ENCODE results near the gene BCORL1.

The BCORL1 gene

GRCh38 chrX:130015181-130015580 is 32.7 kb downstream of the BCORL1 start:
- TF ChIP-seq SPI1 (IDR thresholded peaks at IDR 0.05; ENCODE audit: borderline replicate concordance, low read depth) (no peak), GABPA (IDR thresholded peaks at IDR 0.05; ENCODE audit: low read depth) (no peak), POLR2AphosphoS5 (IDR thresholded peaks at IDR 0.05; ENCODE audit: low read depth) (no peak), CTCF (IDR thresholded peaks at IDR 0.05; ENCODE audit: insufficient read depth, low read length) (no peak), REST (IDR thresholded peaks at IDR 0.05; ENCODE audit: insufficient replicate concordance, low read depth) (no peak)
- no peak for DNase-seq (ENCODE audit: low read depth in 1 of 2, low spot score in 1 of 2)
- Histone ChIP-seq H3K27me3 (ENCODE audit: insufficient read depth, poor library complexity, severe bottlenecking) (no peaks in the 10 kb centered on the region), H3K4me3 (replicated peaks; ENCODE audit: insufficient read depth, low read length) (no peak overlapping the region), H3K27ac (replicated peaks) (no peak overlapping the region)

- no peak overlapping the region for H3K27ac ChIP-seq (replicated peaks)
- no peak overlapping the region for H3K4me3 ChIP-seq (replicated peaks; ENCODE audit: insufficient read depth, low read length)
- no peak for DNase-seq (ENCODE audit: low read depth in 1 of 2, low spot score in 1 of 2)
- TF ChIP-seq SPI1 (IDR thresholded peaks at IDR 0.05; ENCODE audit: borderline replicate concordance, low read depth) (no peak), POLR2AphosphoS5 (IDR thresholded peaks at IDR 0.05; ENCODE audit: low read depth) (no peak), CTCF (IDR thresholded peaks at IDR 0.05; ENCODE audit: insufficient read depth, low read length) (no peak), GABPA (IDR thresholded peaks at IDR 0.05; ENCODE audit: low read depth) (no peak), REST (IDR thresholded peaks at IDR 0.05; ENCODE audit: insufficient replicate concordance, low read depth) (no peak)
- no peaks in the 10 kb centered on the region for H3K27me3 ChIP-seq (ENCODE audit: insufficient read depth, poor library complexity, severe bottlenecking)
These were observed 35.7 kb downstream of the BCORL1 start for GRCh38 chrX:130018143-130018542.

- DNase-seq (ENCODE audit: low read depth in 1 of 2, low spot score in 1 of 2): no peak
- Histone ChIP-seq H3K27ac (replicated peaks) (no peak overlapping the region), H3K4me3 (replicated peaks; ENCODE audit: insufficient read depth, low read length) (no peak overlapping the region), H3K27me3 (ENCODE audit: insufficient read depth, poor library complexity, severe bottlenecking) (no peaks in the 10 kb centered on the region)
- no peak for TF ChIP-seq REST (IDR thresholded peaks at IDR 0.05; ENCODE audit: insufficient replicate concordance, low read depth)
These were observed 38.4 kb downstream of the BCORL1 start for GRCh38 chrX:130020661-130021324.
